Endothelial cell of umbilical vein (primary cell): ENCODE data around the gene TADA1. TPM values are rescaled to one million over a fixed set of nuclear protein-coding genes. Genes with fewer than 3 reads are reported as not detected.
A peak's percentile ranks its signal among the peaks of the same experiment; 100 is the strongest.

Source experiments
- BruUV-seq: library from RNA; stranded (reverse); fragments of 400-500 nt; replicated peaks from 2 replicates; lab custom pipeline; 2021; lab: Mats Ljungman, UMichigan
- CTCF ChIA-PET: fragments of 300-600, 350-600 bp; sonication (Branson Sonifier 250); formaldehyde crosslinking; loops from one replicate; lab custom pipeline; 2021; ENCODE audit warnings: antibody characterized with exemption, inconsistent platforms; lab: Charles Lee
- POLR2A ChIA-PET: fragments of 300-600, 350-600 bp; sonication (Branson Sonifier 250); formaldehyde crosslinking; loops from one replicate; lab custom pipeline; 2021; ENCODE audit warnings: antibody characterized with exemption, inconsistent platforms; lab: Charles Lee
- DNase-seq: peaks from one replicate; pipeline ENCODE4 v3.0.0-alpha.2; 2011; ENCODE audit warnings: low read depth, low spot score
- FAIRE-seq: peaks from 2 replicates; lab custom pipeline; 2011; peaks lifted over from hg19 to GRCh38; lab: Jason Lieb, UNC
- H2AFZ ChIP-seq: 2 replicates; pipeline ENCODE4 v1.6.0; 2012; ENCODE audit warnings: low read depth, low read length, control low read depth, inconsistent platforms
- H3K27ac ChIP-seq: 2 replicates; pipeline ENCODE4 v1.5.1; 2011; ENCODE audit warnings: low read depth, mild to moderate bottlenecking, control low read depth, low read length, moderate library complexity; ENCODE audit not compliant: insufficient read depth
- H3K27me3 ChIP-seq, 2 experiments: 2 replicates each; pipeline versions ENCODE4 v1.6.0 to v1.6.1; 2011; ENCODE audit warnings: low read length in 2 of 2, mixed read lengths in 1 of 2; ENCODE audit not compliant: control insufficient read depth in 2 of 2, insufficient read depth in 2 of 2
- H3K36me3 ChIP-seq, 2 experiments: 2 replicates in 1 of 2; 3 replicates in 1 of 2; pipeline ENCODE4 v1.5.1; 2011; ENCODE audit warnings: low read length in 2 of 2, mild to moderate bottlenecking in 1 of 2, moderate library complexity in 1 of 2; ENCODE audit not compliant: control insufficient read depth in 2 of 2, insufficient read depth in 2 of 2; ENCODE audit errors: extremely low read depth in 1 of 2
- H3K4me1 ChIP-seq: 3 replicates; pipeline ENCODE4 v1.5.1; 2011; ENCODE audit warnings: mild to moderate bottlenecking, low read length; ENCODE audit not compliant: control insufficient read depth, insufficient read depth; ENCODE audit errors: extremely low read depth
- H3K4me2 ChIP-seq: 2 replicates; pipeline ENCODE4 v1.6.1; 2011; ENCODE audit warnings: low read length, control low read depth, mixed read lengths; ENCODE audit not compliant: insufficient read depth
- H3K4me3 ChIP-seq, 3 experiments: fragments of 200-600 bp in 1 of 3; sonication (generic), shearing (Covaris generic) in 1 of 3; replicated peaks in 1 of 3; 2 replicates each; pipeline ENCODE4 v1.5.1; 2011 to 2016; ENCODE audit warnings: control low read depth in 3 of 3, low read length in 3 of 3, mild to moderate bottlenecking in 2 of 3, inconsistent platforms in 1 of 3, low read depth in 1 of 3, moderate library complexity in 1 of 3; ENCODE audit not compliant: insufficient read depth in 1 of 3
- H3K79me2 ChIP-seq: 2 replicates; pipeline ENCODE4 v1.6.0; 2012; ENCODE audit warnings: low read length, inconsistent platforms; ENCODE audit not compliant: control insufficient read depth, insufficient read depth
- H3K9ac ChIP-seq: replicated peaks from 2 replicates; pipeline ENCODE3; 2011; ENCODE audit warnings: low read length, control low read depth; ENCODE audit not compliant: insufficient read depth; ENCODE audit errors: extremely low read depth
- H3K9me1 ChIP-seq: replicated peaks from 3 replicates; pipeline ENCODE4 v1.6.0; 2011; ENCODE audit warnings: mild to moderate bottlenecking, low read length; ENCODE audit not compliant: control insufficient read depth, insufficient read depth; ENCODE audit errors: extremely low read depth
- H3K9me3 ChIP-seq: replicated peaks from 2 replicates; pipeline ENCODE4 v1.5.1; 2012; ENCODE audit warnings: low read length, inconsistent platforms; ENCODE audit not compliant: control insufficient read depth, insufficient read depth
- H4K20me1 ChIP-seq: replicated peaks from 2 replicates; pipeline ENCODE3; 2011; ENCODE audit warnings: mild to moderate bottlenecking, low read length; ENCODE audit not compliant: control insufficient read depth, insufficient read depth; ENCODE audit errors: extremely low read depth
- GATA2 ChIP-seq: IDR thresholded peaks from 2 replicates; pipeline ENCODE4 v1.7.0; 2011; ENCODE audit warnings: low read depth, mild to moderate bottlenecking, moderate library complexity, mixed read lengths, low read length; ENCODE audit not compliant: insufficient read length, insufficient read depth
- JUN ChIP-seq: IDR thresholded peaks from 2 replicates; pipeline ENCODE4 v1.6.1; 2011; ENCODE audit warnings: borderline replicate concordance, low read depth; ENCODE audit not compliant: insufficient read length, insufficient read depth
- dilution Hi-C: fragments of 300-500 bp; cut with MboI; formaldehyde crosslinking; loops from one replicate; pipeline ENCODE4 v1.15.0; 2019; ENCODE audit warnings: low sequenced_read_pairs; ENCODE audit not compliant: extremely low pct_ligation_motif_present
- intact Hi-C: fragments of 100-400 bp; cut with micrococcal nuclease; formaldehyde crosslinking; loops from one replicate; pipeline ENCODE4 v1.10.0; 2022
- polyA plus RNA-seq, 4 experiments: library from polyadenylated mRNA; depleted of rRNA in 3 of 4; stranded (reverse) in 3 of 4; unstranded in 1 of 4; fragments of >200 nt; gene quantifications; 2 replicates each; pipeline versions ENCODE4 v1.2.1 to v1.2.3, GENCODE V29; 2011 to 2012; ENCODE audit warnings: missing spikeins in 1 of 4
- total RNA-seq: library from RNA; stranded (reverse); gene quantifications from 2 replicates; pipeline ENCODE4 v1.2.3, GENCODE V29; 2021
- TF ChIP-seq, protein P1 (sequence below), 2 donors: IDR thresholded peaks; 1 replicate in 1 of 2; 2 replicates in 1 of 2; pipeline ENCODE4 v1.5.1; 2011; ENCODE audit warnings: low read length in 2 of 2, mild to moderate bottlenecking in 2 of 2, moderate library complexity in 2 of 2, control low read depth in 1 of 2, inconsistent platforms in 1 of 2, low read depth in 1 of 2; ENCODE audit not compliant: insufficient read depth in 1 of 2; ENCODE audit errors: extremely low read depth in 1 of 2

TADA1 gene
- total and polyA plus RNA-seq, 2 donors (not counting 3 experiments of a cell fraction or from before 2014, with no cell fraction given): 7.0 to 7.9 TPM

DNA sequence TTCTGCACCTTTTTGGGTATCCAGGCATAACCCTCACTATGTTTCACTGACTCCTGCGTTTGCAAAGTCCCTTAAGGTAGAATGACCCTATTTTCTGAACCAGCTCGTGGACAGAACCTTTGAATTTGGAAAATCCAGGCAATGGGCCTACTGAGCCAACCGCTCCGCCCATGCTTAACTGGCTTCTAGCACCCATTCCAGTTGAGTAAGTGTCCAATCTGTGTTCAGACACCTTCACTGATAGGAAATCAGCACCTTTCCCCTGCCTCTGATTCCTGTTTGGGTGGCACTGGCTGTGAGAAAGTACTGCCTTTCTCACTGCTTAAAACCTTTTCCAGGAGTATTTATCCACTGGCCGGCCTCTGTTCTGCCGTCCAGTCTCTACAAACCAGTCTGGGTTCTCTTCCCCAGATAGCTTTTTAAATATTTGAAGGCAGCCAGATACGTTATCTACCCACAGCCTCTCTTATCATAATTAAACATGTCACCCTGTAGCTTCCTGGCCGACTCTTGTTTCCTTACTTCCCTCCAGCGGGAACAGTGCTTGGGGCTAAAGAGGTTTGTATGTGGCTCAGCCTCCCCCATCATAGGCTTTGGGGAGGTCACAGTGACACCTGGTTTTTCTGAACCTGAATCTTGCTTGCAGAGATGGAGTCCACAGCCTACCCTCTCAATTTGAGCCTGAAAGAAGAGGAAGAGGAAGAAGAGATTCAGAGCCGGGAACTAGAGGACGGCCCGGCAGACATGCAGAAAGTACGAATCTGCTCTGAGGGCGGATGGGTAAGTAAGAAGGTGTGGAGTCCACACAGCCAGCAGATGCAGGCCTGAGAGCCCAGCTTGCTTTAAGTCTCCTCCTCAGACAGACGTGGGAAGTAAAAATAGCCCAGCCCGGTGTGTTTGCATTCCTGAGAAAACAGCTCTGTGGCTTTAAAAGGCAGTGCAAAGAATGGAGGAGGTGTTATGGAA lies 35.5 kb downstream of the TADA1 start:
- BruUV-seq: TSS peak; percentile 50
- dilution Hi-C loops: no loop called here
- peak overlapping the region; percentile 2 for H2AFZ ChIP-seq
- TF ChIP-seq JUN: no peak
- TF ChIP-seq GATA2: peak; percentile 44
- TF ChIP-seq, protein P1, sequence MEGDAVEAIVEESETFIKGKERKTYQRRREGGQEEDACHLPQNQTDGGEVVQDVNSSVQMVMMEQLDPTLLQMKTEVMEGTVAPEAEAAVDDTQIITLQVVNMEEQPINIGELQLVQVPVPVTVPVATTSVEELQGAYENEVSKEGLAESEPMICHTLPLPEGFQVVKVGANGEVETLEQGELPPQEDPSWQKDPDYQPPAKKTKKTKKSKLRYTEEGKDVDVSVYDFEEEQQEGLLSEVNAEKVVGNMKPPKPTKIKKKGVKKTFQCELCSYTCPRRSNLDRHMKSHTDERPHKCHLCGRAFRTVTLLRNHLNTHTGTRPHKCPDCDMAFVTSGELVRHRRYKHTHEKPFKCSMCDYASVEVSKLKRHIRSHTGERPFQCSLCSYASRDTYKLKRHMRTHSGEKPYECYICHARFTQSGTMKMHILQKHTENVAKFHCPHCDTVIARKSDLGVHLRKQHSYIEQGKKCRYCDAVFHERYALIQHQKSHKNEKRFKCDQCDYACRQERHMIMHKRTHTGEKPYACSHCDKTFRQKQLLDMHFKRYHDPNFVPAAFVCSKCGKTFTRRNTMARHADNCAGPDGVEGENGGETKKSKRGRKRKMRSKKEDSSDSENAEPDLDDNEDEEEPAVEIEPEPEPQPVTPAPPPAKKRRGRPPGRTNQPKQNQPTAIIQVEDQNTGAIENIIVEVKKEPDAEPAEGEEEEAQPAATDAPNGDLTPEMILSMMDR (IDR thresholded peaks at IDR 0.05; ENCODE audit: extremely low read depth in 1 of 2, insufficient read depth in 1 of 2, low read depth in 1 of 2, low read length in 2 of 2): no peak
- no peaks in the 10 kb centered on the region for H3K9me1 ChIP-seq
- ChIA-PET CTCF (interaction anchor here (0.8 to 1.5 kb wide), 4 partner anchors 9 to 220 kb away, joined by 3 to 5 read pairs (median 3); partner anchors contain the start of gene TADA1), POLR2A (interaction anchor here (1.3 kb wide), 1 partner anchor 35 kb away, joined by 4 read pairs; no protein-coding TSS in a partner anchor)
- peak; percentile 67 for FAIRE-seq
- H3K27ac ChIP-seq: peak overlapping the region; percentile 19
- H3K4me2 ChIP-seq: peak overlapping the region; percentile 84
- H3K4me1 ChIP-seq: peaks cover 18% of the 10 kb centered on the region
- H3K9ac ChIP-seq: peak overlapping the region; percentile 71
- H3K27me3 ChIP-seq: no peaks in the 10 kb centered on the region
- intact Hi-C loops: loop anchor here (2.0 to 10.0 kb wide), 3 partner anchors 24 to 916 kb away; partner anchors contain the start of gene POU2F1
- H3K36me3 ChIP-seq: peaks cover 17 to 28% of the 10 kb centered on the region in 2 experiments
- DNase-seq: peak; percentile 47
- H3K9me3 ChIP-seq: no peaks in the 10 kb centered on the region
- peaks cover 43% of the 10 kb centered on the region for H3K79me2 ChIP-seq
- no peaks in the 10 kb centered on the region for H4K20me1 ChIP-seq
- H3K4me3 ChIP-seq: peak overlapping the region; percentile 35 to 63 (median 54)
